ENCODE measurements around the gene LGALSL. TPM values are rescaled to one million over a fixed set of nuclear protein-coding genes. Genes with fewer than 3 reads are reported as not detected.
A peak's percentile ranks its signal among the peaks of the same experiment; 100 is the strongest.

The LGALSL gene
- total and polyA plus RNA-seq, 2 of the 13 experiments (the other 11 are each of a cell fraction or from before 2014, with no cell fraction given) = 15.4 to 20.0 TPM

DNA sequence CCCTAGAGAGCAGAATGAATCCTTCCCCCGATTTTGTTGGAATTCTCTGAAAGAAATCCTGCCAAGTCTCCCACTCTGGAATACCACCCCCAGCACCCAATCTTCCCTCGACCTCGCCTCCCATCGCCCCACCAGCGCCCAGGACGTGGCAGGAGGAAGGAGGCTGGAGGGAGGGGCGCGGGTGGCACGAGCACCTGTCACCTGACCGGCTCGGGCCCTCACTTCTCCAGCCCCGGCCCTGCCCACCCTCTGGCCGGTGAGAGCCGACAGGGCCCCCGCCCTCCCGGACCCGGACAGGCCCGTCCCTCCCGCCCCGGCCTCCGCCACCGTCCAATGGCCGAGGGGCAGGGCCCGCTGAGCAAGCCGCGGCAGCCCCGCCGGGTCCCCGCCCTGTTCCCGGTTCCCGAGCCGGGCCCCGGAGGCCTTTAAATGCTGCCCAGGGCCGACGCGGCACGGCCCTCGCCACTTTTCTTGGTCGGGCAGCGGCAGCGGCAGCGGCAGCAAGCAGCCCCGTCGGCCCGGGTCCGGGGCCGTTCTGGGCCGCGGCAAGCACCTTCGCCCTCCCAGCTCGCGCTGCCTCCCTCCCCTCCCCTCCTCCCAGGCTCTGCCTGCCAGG is at the start of gene LGALSL (continued):
- TF ChIP-seq ZBTB40 (IDR thresholded peaks at IDR 0.05) (no peak), ZBTB40 (CRISPR knock-in tag; IDR thresholded peaks at IDR 0.05) (0 out of 2 replicates have a peak, but pooled peaks have one; percentile 32), HNRNPL (IDR thresholded peaks at IDR 0.05; ENCODE audit: low read depth, low read length) (0 out of 2 replicates have a peak, but pooled peaks have one; percentile 42), ZNF740 (CRISPR knock-in tag; IDR thresholded peaks at IDR 0.05) (no peak), ARID2 (CRISPR knock-in tag; IDR thresholded peaks at IDR 0.05; ENCODE audit: borderline replicate concordance) (no peak), RBFOX2 (IDR thresholded peaks at IDR 0.05; ENCODE audit: low read depth, low read length) (peak; percentile 79), NR3C1 (CRISPR knock-in tag; IDR thresholded peaks at IDR 0.05) (no peak), DZIP1 (CRISPR knock-in tag; IDR thresholded peaks at IDR 0.05) (peak; percentile 23; the same call in 1 of the 2 replicates), MAZ (IDR thresholded peaks at IDR 0.05; ENCODE audit: borderline replicate concordance, low read depth, low read length) (peak; percentile 73), MAZ (CRISPR knock-in tag; IDR thresholded peaks at IDR 0.05; ENCODE audit: low read depth) (peak; percentile 69), CEBPG (CRISPR knock-in tag; IDR thresholded peaks at IDR 0.05) (no peak), HDAC2 (CRISPR knock-in tag; IDR thresholded peaks at IDR 0.05) (no peak; the same call in 1 of the 2 replicates), MBD4 (IDR thresholded peaks at IDR 0.05; ENCODE audit: borderline replicate concordance, low read length) (no peak), SRF (IDR thresholded peaks at IDR 0.05; ENCODE audit: low read depth, low read length) (no peak), ZNF572 (CRISPR knock-in tag; IDR thresholded peaks at IDR 0.05) (no peak), REPIN1 (CRISPR knock-in tag; IDR thresholded peaks at IDR 0.05; ENCODE audit: borderline replicate concordance, low read depth) (no peak), ZBTB1 (CRISPR knock-in tag; IDR thresholded peaks at IDR 0.05; ENCODE audit: borderline replicate concordance) (no peak), KLF6 (CRISPR knock-in tag; IDR thresholded peaks at IDR 0.05) (peak; percentile 53; the same call in 1 of the 2 replicates)
